Measurements from ENCODE around the gene NALCN.

Gene NALCN

GRCh38 chr13:101416181-101417042, at the start of gene NALCN:
TSS of gene NALCN (minus strand) at chr13:101416508. CDS start at chr13:101399126, 17,382 bp downstream.
- no peak within 1 kb of the TSS for H3K27ac ChIP-seq (ENCODE audit: low read depth, low read length)
- H3K4me1 ChIP-seq (ENCODE audit: control insufficient read depth, insufficient read depth, low read length): no peaks in the 10 kb centered on the region
- H3K4me3 ChIP-seq (ENCODE audit: low read length): peak within 1 kb of the TSS; percentile 41
- no peak within 1 kb of the TSS for H3K9ac ChIP-seq (ENCODE audit: low read length)
- H3K27me3 ChIP-seq (ENCODE audit: control insufficient read depth, insufficient read depth, low read length): peaks cover 3% of the 10 kb centered on the region
- no peaks in the 10 kb centered on the region for H3K36me3 ChIP-seq (ENCODE audit: control insufficient read depth, insufficient read depth, low read length)

- H3K4me3 ChIP-seq (ENCODE audit: low read length): no peak overlapping the region
Measured at GRCh38 chr13:101465877-101466276, 49.6 kb upstream of the NALCN start.

DNA sequence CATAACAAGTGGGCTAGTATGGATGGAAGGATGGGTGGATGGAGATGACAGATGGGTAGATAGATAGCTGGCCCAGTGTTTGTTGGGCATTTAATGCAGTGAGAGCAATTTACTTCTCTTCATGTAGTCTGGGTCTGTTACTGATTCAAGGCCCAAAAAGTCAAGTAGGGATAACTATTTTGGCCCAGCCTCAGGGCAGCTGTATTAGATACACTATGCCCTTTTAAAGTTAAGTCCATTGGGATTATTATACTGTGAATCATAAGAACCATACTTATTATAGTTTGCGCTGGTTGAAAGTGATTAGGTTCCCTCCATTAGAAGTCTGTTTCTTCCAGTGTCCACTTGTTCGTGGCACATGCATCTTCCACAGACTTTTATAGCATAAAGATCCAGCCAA, 40.9 kb upstream of the NALCN start:
- no peak overlapping the region for H3K27ac ChIP-seq (ENCODE audit: low read depth, low read length)
- no peaks in the 10 kb centered on the region for H3K27me3 ChIP-seq (ENCODE audit: control insufficient read depth, insufficient read depth, low read length)
- H3K36me3 ChIP-seq (ENCODE audit: control insufficient read depth, insufficient read depth, low read length): no peaks in the 10 kb centered on the region
- no peaks in the 10 kb centered on the region for H3K4me1 ChIP-seq (ENCODE audit: control insufficient read depth, insufficient read depth, low read length)
- no peak overlapping the region for H3K9ac ChIP-seq (ENCODE audit: low read length)
- H3K4me3 ChIP-seq (ENCODE audit: low read length): no peak overlapping the region

More at GRCh38 chr13:101465877-101466276, 49.6 kb upstream of the NALCN start:
- H3K27ac ChIP-seq (ENCODE audit: low read depth, low read length): no peak overlapping the region
- no peaks in the 10 kb centered on the region for H3K4me1 ChIP-seq (ENCODE audit: control insufficient read depth, insufficient read depth, low read length)
- H3K27me3 ChIP-seq (ENCODE audit: control insufficient read depth, insufficient read depth, low read length): no peaks in the 10 kb centered on the region
- H3K9ac ChIP-seq (ENCODE audit: low read length): no peak overlapping the region
- no peaks in the 10 kb centered on the region for H3K36me3 ChIP-seq (ENCODE audit: control insufficient read depth, insufficient read depth, low read length)

DNA sequence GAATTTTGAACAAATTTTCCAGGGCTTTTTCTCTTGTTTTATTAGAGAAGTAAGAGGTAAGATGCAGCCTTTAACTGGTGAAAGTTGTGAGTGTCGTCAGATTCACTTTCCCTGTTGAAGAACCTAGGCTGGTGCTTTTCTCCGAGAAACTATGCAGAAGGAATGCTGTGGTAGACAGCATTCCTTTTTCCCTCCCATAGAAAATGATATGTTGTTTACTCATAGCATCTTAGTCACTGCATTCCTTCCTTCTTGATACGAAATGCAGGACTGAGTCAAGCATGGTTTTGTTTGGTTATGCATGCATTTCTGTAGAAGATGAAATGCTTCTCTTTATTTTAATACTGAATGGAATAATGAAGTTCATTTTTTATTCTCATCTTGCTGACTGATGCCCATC, 39.6 kb upstream of the NALCN start:
- no peak overlapping the region for H3K4me3 ChIP-seq (ENCODE audit: low read length)
- H3K4me1 ChIP-seq (ENCODE audit: control insufficient read depth, insufficient read depth, low read length): no peaks in the 10 kb centered on the region
- no peak overlapping the region for H3K27ac ChIP-seq (ENCODE audit: low read depth, low read length)
- no peaks in the 10 kb centered on the region for H3K36me3 ChIP-seq (ENCODE audit: control insufficient read depth, insufficient read depth, low read length)
- no peak overlapping the region for H3K9ac ChIP-seq (ENCODE audit: low read length)
- H3K27me3 ChIP-seq (ENCODE audit: control insufficient read depth, insufficient read depth, low read length): no peaks in the 10 kb centered on the region

DNA sequence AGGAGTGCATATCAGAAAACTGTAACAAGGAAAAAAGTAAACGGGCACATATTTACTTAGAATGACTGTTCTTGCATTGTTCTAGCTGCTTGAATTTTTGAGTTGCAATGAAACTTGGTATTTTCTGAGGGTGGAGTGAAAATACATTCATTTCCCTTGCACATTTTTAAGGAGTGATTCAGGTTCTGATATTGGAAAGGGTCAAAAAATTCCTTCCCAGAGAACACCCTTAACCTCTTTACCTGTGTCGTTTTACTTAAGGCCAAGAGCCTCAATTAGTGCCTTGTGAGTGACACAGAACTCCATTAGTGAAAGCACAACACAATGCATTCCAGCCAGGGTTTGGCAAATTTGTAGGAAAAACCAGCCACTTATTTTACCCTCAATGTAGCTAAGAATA, 38.5 kb upstream of the NALCN start:
- Histone ChIP-seq H3K4me1 (ENCODE audit: control insufficient read depth, insufficient read depth, low read length) (no peaks in the 10 kb centered on the region), H3K27ac (ENCODE audit: low read depth, low read length) (no peak overlapping the region), H3K4me3 (ENCODE audit: low read length) (no peak overlapping the region), H3K27me3 (ENCODE audit: control insufficient read depth, insufficient read depth, low read length) (no peaks in the 10 kb centered on the region), H3K36me3 (ENCODE audit: control insufficient read depth, insufficient read depth, low read length) (no peaks in the 10 kb centered on the region), H3K9ac (ENCODE audit: low read length) (no peak overlapping the region)

DNA sequence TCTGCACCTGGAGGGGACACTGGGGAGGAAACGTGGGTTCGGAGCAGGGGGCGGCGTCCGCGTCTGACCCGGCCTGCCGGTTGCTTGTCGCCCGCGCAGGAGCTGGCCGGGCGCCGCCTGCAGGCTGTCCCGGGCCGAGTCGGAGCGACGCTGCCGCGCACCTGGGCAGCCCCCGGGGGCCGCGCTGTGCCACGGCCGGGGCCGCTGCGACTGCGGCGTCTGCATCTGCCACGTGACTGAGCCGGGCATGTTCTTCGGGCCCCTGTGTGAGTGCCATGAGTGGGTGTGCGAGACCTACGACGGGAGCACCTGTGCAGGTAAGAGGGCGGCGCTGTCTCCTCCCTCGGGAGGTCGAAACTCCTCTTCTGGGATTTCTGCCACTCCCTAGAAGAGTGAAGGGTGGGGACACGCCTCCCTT, 37.5 kb upstream of the NALCN start:
- H3K36me3 ChIP-seq (ENCODE audit: control insufficient read depth, insufficient read depth, low read length): no peaks in the 10 kb centered on the region
- H3K4me3 ChIP-seq (ENCODE audit: low read length): peak overlapping the region; percentile 40
- no peak overlapping the region for H3K9ac ChIP-seq (ENCODE audit: low read length)
- no peaks in the 10 kb centered on the region for H3K4me1 ChIP-seq (ENCODE audit: control insufficient read depth, insufficient read depth, low read length)
- H3K27ac ChIP-seq (ENCODE audit: low read depth, low read length): no peak overlapping the region
- no peaks in the 10 kb centered on the region for H3K27me3 ChIP-seq (ENCODE audit: control insufficient read depth, insufficient read depth, low read length)

GRCh38 chr13:101452519-101453485, 36.5 kb upstream of the NALCN start, which contains the start of gene ITGBL1:
TSS of gene ITGBL1 (plus strand) at chr13:101452675. CDS start at chr13:101452834, 159 bp downstream.
- no peak within 1 kb of the TSS for H3K9ac ChIP-seq (ENCODE audit: low read length)

GRCh38 chr13:101451641-101452040, 35.3 kb upstream of the NALCN start:
- Histone ChIP-seq H3K27me3 (ENCODE audit: control insufficient read depth, insufficient read depth, low read length) (no peaks in the 10 kb centered on the region), H3K27ac (ENCODE audit: low read depth, low read length) (no peak overlapping the region), H3K36me3 (ENCODE audit: control insufficient read depth, insufficient read depth, low read length) (no peaks in the 10 kb centered on the region), H3K9ac (ENCODE audit: low read length) (no peak overlapping the region), H3K4me1 (ENCODE audit: control insufficient read depth, insufficient read depth, low read length) (no peaks in the 10 kb centered on the region), H3K4me3 (ENCODE audit: low read length) (no peak overlapping the region)

More at GRCh38 chr13:101452519-101453485, 36.5 kb upstream of the NALCN start, which contains the start of gene ITGBL1:
- H3K4me1 ChIP-seq (ENCODE audit: control insufficient read depth, insufficient read depth, low read length): no peaks in the 10 kb centered on the region
- no peaks in the 10 kb centered on the region for H3K27me3 ChIP-seq (ENCODE audit: control insufficient read depth, insufficient read depth, low read length)
- peak within 1 kb of the TSS; percentile 40 for H3K4me3 ChIP-seq (ENCODE audit: low read length)
- no peaks in the 10 kb centered on the region for H3K36me3 ChIP-seq (ENCODE audit: control insufficient read depth, insufficient read depth, low read length)
- H3K27ac ChIP-seq (ENCODE audit: low read depth, low read length): no peak within 1 kb of the TSS

DNA sequence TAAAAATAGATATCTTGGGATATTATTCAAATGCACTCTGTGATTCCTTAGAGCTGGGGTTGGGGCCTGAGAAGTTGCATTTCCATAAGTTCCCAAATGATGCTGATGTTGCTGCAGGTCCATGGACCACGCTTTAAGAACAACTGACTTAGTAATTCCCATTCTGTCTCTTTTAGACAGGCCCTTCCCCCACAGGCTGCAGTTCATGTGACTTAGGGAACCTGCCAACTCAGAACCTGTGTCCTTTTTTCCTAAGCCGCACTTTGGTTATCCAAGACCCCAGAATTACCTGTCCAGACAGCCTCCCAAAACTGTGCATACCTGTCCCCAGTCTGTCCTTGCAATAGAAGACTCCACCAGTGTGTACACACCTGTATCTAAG, 34.4 kb upstream of the NALCN start:
- Histone ChIP-seq H3K4me3 (ENCODE audit: low read length) (no peak overlapping the region), H3K27me3 (ENCODE audit: control insufficient read depth, insufficient read depth, low read length) (no peaks in the 10 kb centered on the region), H3K9ac (ENCODE audit: low read length) (no peak overlapping the region), H3K27ac (ENCODE audit: low read depth, low read length) (no peak overlapping the region), H3K4me1 (ENCODE audit: control insufficient read depth, insufficient read depth, low read length) (no peaks in the 10 kb centered on the region), H3K36me3 (ENCODE audit: control insufficient read depth, insufficient read depth, low read length) (no peaks in the 10 kb centered on the region)

DNA sequence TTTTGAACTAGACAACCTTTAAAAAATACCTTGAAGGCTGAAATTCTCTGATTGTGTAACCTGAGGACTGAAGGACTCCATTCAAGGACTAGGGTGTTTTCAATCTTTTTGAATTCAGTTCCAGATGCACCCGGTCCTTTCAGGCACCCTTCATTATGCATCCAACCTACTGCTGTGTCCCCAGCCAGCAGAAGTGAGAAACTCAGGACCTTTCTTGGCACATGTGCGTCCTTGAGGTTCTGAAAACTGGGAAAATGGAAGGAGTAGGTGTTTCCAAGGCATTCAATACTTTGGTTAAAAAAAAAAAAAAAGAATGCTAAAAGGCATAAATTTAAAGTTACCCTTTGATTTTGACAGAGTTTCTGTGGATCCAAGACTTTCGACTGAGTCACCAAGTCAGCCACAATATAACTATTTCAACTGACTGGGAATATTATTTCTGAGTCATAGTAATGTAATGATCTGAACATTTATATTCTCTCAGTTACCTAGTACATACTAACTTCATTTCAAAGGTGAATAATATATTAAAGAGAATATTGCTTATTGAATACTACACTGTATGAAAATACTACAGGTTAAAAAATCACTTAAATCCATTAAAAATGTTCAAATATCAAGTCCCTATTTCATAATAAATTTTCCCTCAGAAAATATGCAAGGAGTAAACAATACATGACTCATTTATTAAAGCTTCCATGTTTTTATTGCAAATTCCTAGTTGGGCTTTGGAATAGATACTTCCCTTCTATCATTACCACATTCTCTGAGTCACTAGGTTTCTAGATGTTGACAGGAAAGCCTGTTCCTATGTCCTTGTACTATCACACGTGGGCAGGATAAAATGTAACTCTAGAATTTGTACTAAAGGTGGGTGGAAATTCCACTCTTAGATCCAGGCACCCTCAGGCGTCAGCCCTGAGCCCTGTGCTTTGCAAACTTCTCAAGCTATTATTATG, 33.8 kb upstream of the NALCN start:
- no peaks in the 10 kb centered on the region for H3K36me3 ChIP-seq (ENCODE audit: control insufficient read depth, insufficient read depth, low read length)
- H3K9ac ChIP-seq (ENCODE audit: low read length): no peak overlapping the region
- no peak overlapping the region for H3K4me3 ChIP-seq (ENCODE audit: low read length)
- no peaks in the 10 kb centered on the region for H3K27me3 ChIP-seq (ENCODE audit: control insufficient read depth, insufficient read depth, low read length)
- H3K4me1 ChIP-seq (ENCODE audit: control insufficient read depth, insufficient read depth, low read length): no peaks in the 10 kb centered on the region
- no peak overlapping the region for H3K27ac ChIP-seq (ENCODE audit: low read depth, low read length)

DNA sequence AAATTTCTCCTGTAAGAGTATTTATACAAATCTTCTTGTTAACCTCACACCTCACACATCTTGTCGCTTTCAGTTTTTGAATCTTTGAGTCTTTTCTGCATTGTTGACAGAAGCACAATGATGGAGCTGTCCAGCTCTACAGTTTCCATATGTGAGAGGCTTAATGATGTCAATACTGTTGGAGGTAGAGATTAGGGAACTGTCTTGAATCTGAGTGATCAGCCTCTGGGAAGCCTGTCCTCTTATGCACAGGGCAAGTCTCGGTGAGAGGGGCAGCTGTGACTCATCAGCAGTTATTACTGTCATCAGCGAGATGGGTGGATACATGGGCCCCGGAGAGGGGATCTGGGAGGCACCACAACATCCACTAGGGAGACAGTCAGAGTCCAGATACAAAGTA, 31.5 kb upstream of the NALCN start:
- Histone ChIP-seq H3K27ac (ENCODE audit: low read depth, low read length) (no peak overlapping the region), H3K4me1 (ENCODE audit: control insufficient read depth, insufficient read depth, low read length) (no peaks in the 10 kb centered on the region), H3K9ac (ENCODE audit: low read length) (no peak overlapping the region), H3K36me3 (ENCODE audit: control insufficient read depth, insufficient read depth, low read length) (no peaks in the 10 kb centered on the region), H3K4me3 (ENCODE audit: low read length) (no peak overlapping the region), H3K27me3 (ENCODE audit: control insufficient read depth, insufficient read depth, low read length) (no peaks in the 10 kb centered on the region)

Data from rectal smooth muscle tissue (tissue), 1 donor.